ENCODE results near the gene SEMA3C.

DNA sequence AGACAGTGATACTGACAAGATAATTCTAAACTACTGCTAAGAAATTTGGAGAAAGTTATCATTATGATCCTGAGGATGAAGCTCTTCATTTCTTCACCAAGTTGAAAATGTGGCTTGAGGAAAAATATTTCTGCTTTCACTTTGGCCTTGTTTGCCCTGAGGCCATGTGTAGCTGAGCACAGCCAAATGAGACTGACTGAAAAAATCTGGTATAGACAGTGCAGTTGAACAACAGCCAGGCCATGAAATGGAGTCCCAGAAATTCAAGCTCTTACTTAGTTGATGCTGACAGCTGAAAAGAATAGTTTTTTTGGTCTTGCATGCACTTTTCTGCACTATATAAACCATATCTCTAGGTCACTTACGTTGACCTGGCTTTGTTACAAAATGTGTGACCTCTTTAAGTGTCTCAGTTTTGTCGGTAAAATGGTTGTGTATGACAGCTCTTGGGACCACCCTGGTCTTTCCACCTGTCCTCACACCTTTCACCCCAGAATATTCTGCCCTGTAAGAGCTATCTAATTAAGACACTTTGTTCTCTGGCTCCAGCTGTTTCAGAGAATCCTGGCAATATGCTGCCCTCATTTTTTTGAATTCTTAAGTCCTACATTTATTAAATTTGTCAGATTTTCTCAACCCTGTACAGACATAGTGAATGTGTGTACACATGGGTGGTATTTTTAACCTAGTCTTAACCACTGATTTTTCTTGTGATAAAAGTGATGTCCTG, 189.1 kb downstream of the SEMA3C start:
- TF ChIP-seq, protein P1, sequence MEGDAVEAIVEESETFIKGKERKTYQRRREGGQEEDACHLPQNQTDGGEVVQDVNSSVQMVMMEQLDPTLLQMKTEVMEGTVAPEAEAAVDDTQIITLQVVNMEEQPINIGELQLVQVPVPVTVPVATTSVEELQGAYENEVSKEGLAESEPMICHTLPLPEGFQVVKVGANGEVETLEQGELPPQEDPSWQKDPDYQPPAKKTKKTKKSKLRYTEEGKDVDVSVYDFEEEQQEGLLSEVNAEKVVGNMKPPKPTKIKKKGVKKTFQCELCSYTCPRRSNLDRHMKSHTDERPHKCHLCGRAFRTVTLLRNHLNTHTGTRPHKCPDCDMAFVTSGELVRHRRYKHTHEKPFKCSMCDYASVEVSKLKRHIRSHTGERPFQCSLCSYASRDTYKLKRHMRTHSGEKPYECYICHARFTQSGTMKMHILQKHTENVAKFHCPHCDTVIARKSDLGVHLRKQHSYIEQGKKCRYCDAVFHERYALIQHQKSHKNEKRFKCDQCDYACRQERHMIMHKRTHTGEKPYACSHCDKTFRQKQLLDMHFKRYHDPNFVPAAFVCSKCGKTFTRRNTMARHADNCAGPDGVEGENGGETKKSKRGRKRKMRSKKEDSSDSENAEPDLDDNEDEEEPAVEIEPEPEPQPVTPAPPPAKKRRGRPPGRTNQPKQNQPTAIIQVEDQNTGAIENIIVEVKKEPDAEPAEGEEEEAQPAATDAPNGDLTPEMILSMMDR (IDR thresholded peaks at IDR 0.05), result no peak
- TF ChIP-seq POLR2A (IDR thresholded peaks at IDR 0.05) (no peak), POLR2AphosphoS5 (IDR thresholded peaks at IDR 0.05) (no peak)

Measured in prostate gland (tissue), 2 donors.